ENCODE measurements around the gene ASIC3. TPM values are rescaled to one million over a fixed set of nuclear protein-coding genes. Genes with fewer than 3 reads are reported as not detected.

ASIC3 gene
- total and polyA plus RNA-seq, 2 of the 4 experiments (the other 2 are of a cell fraction) = 0.74 TPM; not detected in 1

GRCh38 chr7:151085329-151085690 lies 37.0 kb downstream of the ASIC3 start:
- in situ Hi-C loops (cut with MboI; ENCODE audit: low sequenced_read_pairs) = no loop called here
- Histone ChIP-seq H2BK15ac (ENCODE audit: low read depth, low read length) (peak overlapping the region; percentile 65; the same call in 1 of the 3 replicates), H2BK120ac (ENCODE audit: low read depth, low read length) (no peak overlapping the region), H2BK20ac (ENCODE audit: low read depth, low read length) (no peak overlapping the region), H3K4ac (ENCODE audit: low read depth, low read length) (peak overlapping the region; percentile 81), H3K9ac (ENCODE audit: low read depth, low read length) (peak overlapping the region; percentile 92), H3K9me1 (ENCODE audit: insufficient read depth, low read length) (peaks cover 8% of the 10 kb centered on the region), H2AFZ (replicated peaks; ENCODE audit: low read length, poor library complexity) (peak overlapping the region; percentile 90), H4K8ac (ENCODE audit: low read depth in 2 of 2, low read length in 2 of 2) (peak overlapping the region; percentile 87 to 97; a peak in 2 of 4 replicates), H3K9me3 (ENCODE audit: control insufficient read depth, insufficient read depth, low read length) (no peaks in the 10 kb centered on the region), H3K14ac (replicated peaks; ENCODE audit: low read depth, low read length) (0 out of 2 replicates have a peak overlapping the region, but pooled peaks have one; percentile 2), H3K23ac (ENCODE audit: low read depth, low read length) (0 out of 2 replicates have a peak overlapping the region, but pooled peaks have one; percentile 4), H3K27me3 (ENCODE audit: control insufficient read depth, insufficient read depth, low read length) (no peaks in the 10 kb centered on the region), H3K4me3 (ENCODE audit: insufficient read depth, low read depth, low read length) (no peak overlapping the region), H3K56ac (ENCODE audit: extremely low read depth, insufficient read depth, low read length) (peak overlapping the region; percentile 11; the same call in 1 of the 2 replicates), H3K18ac (ENCODE audit: low read depth, low read length) (no peak overlapping the region), H3K4me2 (ENCODE audit: low read depth, low read length) (peak overlapping the region; percentile 86; the same call in 1 of the 2 replicates), H4K5ac (ENCODE audit: low read depth, low read length) (no peak overlapping the region), H3K27ac (ENCODE audit: insufficient read depth, low read length) (peak overlapping the region; percentile 3; the same call in 1 of the 2 replicates), H4K91ac (ENCODE audit: insufficient read depth, low read depth, low read length) (peak overlapping the region; percentile 27), H3K79me1 (ENCODE audit: low read depth in 1 of 2, low read length in 2 of 2) (peaks cover 10 to 43% of the 10 kb centered on the region in 2 experiments; a peak in 3 of 4 replicates), H2AK5ac (ENCODE audit: low read depth, low read length) (peak overlapping the region; percentile 74), H2AK9ac (replicated peaks; ENCODE audit: low read depth, low read length, poor library complexity) (peak overlapping the region; percentile 76), H3K4me1 (ENCODE audit: control insufficient read depth, insufficient read depth, low read length) (peaks cover 33% of the 10 kb centered on the region), H2BK5ac (ENCODE audit: low read depth, low read length, poor library complexity, severe bottlenecking) (no peak overlapping the region), H3K36me3 (ENCODE audit: control insufficient read depth, insufficient read depth, low read length) (no peaks in the 10 kb centered on the region), H4K20me1 (ENCODE audit: insufficient read depth, low read length) (peaks cover 29% of the 10 kb centered on the region)
- WGBS, 2 experiments (ENCODE audit: extremely low coverage in 2 of 2, insufficient read length in 1 of 2) = 0% methylated on average over 2 of the region's 5 CpGs; no CpG with 5 or more reads in 1 of the 2 experiments
- DNase-seq (no peak), ATAC-seq (ENCODE audit: low read depth) (no peak)
- TF ChIP-seq RFX5 (IDR thresholded peaks at IDR 0.05; ENCODE audit: low read depth, low read length) (no peak), CTCF (conservative IDR thresholded peaks at IDR 0.05; ENCODE audit: low read depth, low read length) (no peak), POLR2A (IDR thresholded peaks at IDR 0.05; ENCODE audit: low read depth, low read length) (no peak), NFE2L2 (IDR thresholded peaks at IDR 0.05; ENCODE audit: low read depth, low read length) (no peak), RAD21 (IDR thresholded peaks at IDR 0.05; ENCODE audit: low read length) (no peak), MAFK (IDR thresholded peaks at IDR 0.05; ENCODE audit: low read depth, low read length) (no peak), CEBPB (IDR thresholded peaks at IDR 0.05; ENCODE audit: low read depth, low read length) (no peak), MXI1 (IDR thresholded peaks at IDR 0.05; ENCODE audit: borderline replicate concordance, low read depth, low read length) (no peak), BHLHE40 (IDR thresholded peaks at IDR 0.05; ENCODE audit: low read depth, low read length) (no peak), MAZ (IDR thresholded peaks at IDR 0.05; ENCODE audit: borderline replicate concordance, low read depth, low read length) (no peak), FOS (IDR thresholded peaks at IDR 0.05; ENCODE audit: low read depth, low read length) (no peak), CHD1 (IDR thresholded peaks at IDR 0.05; ENCODE audit: low read depth, low read length) (no peak), ELK1 (IDR thresholded peaks at IDR 0.05; ENCODE audit: borderline replicate concordance, low read depth, low read length) (no peak), SMC3 (IDR thresholded peaks at IDR 0.05; ENCODE audit: low read depth, low read length) (no peak), USF2 (IDR thresholded peaks at IDR 0.05; ENCODE audit: low read depth, low read length) (no peak), RCOR1 (IDR thresholded peaks at IDR 0.05; ENCODE audit: insufficient replicate concordance, low read length) (no peak)
- ChIA-PET CTCF (interaction anchor here (0.8 to 1.3 kb wide), 2 partner anchors 26 to 46 kb away, joined by 3 to 7 read pairs; no protein-coding TSS in a partner anchor), POLR2A (ENCODE audit: unreplicated experiment) (no interaction called here)
- BruUV-seq (replicated peaks) = no TSS peak
- dilution Hi-C loops (cut with HindIII; ENCODE audit: low sequenced_read_pairs, unreplicated experiment) = no loop called here
- intact Hi-C loops (cut with micrococcal nuclease) = no loop called here

Measured in IMR-90 (cell line).